ENCODE results near the gene RASGRP2. TPM values are rescaled to one million over a fixed set of nuclear protein-coding genes. Genes with fewer than 3 reads are reported as not detected.

The RASGRP2 gene
- total and polyA plus RNA-seq, 2 donors (not counting 3 experiments of a cell fraction or from before 2014, with no cell fraction given): 1.2 to 2.3 TPM

GRCh38 chr11:64695548-64695947 is 48.4 kb downstream of the RASGRP2 start:
- TF ChIP-seq JUN (IDR thresholded peaks at IDR 0.05; ENCODE audit: borderline replicate concordance, insufficient read depth, insufficient read length, low read depth) (no peak), MAX (IDR thresholded peaks at IDR 0.05; ENCODE audit: insufficient read depth, insufficient read length) (no peak), MYC (IDR thresholded peaks at IDR 0.05; ENCODE audit: low read depth, low read length) (no peak), EZH2 (IDR thresholded peaks at IDR 0.05; ENCODE audit: borderline replicate concordance, low read depth, low read length, severe bottlenecking) (no peak), FOS (IDR thresholded peaks at IDR 0.05; ENCODE audit: borderline replicate concordance, insufficient read depth, low read length) (no peak), POLR2AphosphoS5 (IDR thresholded peaks at IDR 0.05; ENCODE audit: insufficient read depth, low read depth, low read length) (no peak), POLR2A (IDR thresholded peaks at IDR 0.05; ENCODE audit: low read depth, low read length) (no peak), GATA2 (IDR thresholded peaks at IDR 0.05; ENCODE audit: insufficient read depth, insufficient read length, low read depth, low read length) (no peak), CTCF (IDR thresholded peaks at IDR 0.05; ENCODE audit: extremely low read depth in 1 of 2, insufficient read depth in 1 of 2, low read depth in 1 of 2, low read length in 2 of 2) (no peak)
- H3K4me1 ChIP-seq (ENCODE audit: control insufficient read depth, extremely low read depth, insufficient read depth, low read length): no peaks in the 10 kb centered on the region
- H2AFZ ChIP-seq (ENCODE audit: low read depth, low read length): no peak overlapping the region
- FAIRE-seq: no peak
- no peak overlapping the region for H3K9ac ChIP-seq (replicated peaks; ENCODE audit: extremely low read depth, insufficient read depth, low read length)
- intact Hi-C loops (cut with micrococcal nuclease): no loop called here
- dilution Hi-C loops (cut with MboI; ENCODE audit: extremely low pct_ligation_motif_present, low sequenced_read_pairs): no loop called here
- peaks cover 20 to 34% of the 10 kb centered on the region in 2 experiments for H3K27me3 ChIP-seq (ENCODE audit: control insufficient read depth in 2 of 2, insufficient read depth in 2 of 2, low read length in 2 of 2)
- H3K79me2 ChIP-seq (ENCODE audit: control insufficient read depth, insufficient read depth, low read length): no peaks in the 10 kb centered on the region
- BruUV-seq (replicated peaks): no TSS peak
- CTCF ChIA-PET: no interaction called here
- no peaks in the 10 kb centered on the region for H4K20me1 ChIP-seq (replicated peaks; ENCODE audit: control insufficient read depth, extremely low read depth, insufficient read depth, low read length)
- POLR2A ChIA-PET: no interaction called here
- no peak overlapping the region for H3K4me2 ChIP-seq (ENCODE audit: insufficient read depth, low read length)
- H3K27ac ChIP-seq (ENCODE audit: insufficient read depth, low read depth, low read length): no peak overlapping the region
- DNase-seq (ENCODE audit: low read depth, low spot score): no peak
- no peak overlapping the region for H3K4me3 ChIP-seq (replicated peaks in 1 of 3; ENCODE audit: insufficient read depth in 1 of 3, low read depth in 1 of 3, low read length in 3 of 3)
- H3K9me3 ChIP-seq (replicated peaks; ENCODE audit: control insufficient read depth, insufficient read depth, low read length): no peaks in the 10 kb centered on the region
- no peaks in the 10 kb centered on the region for H3K9me1 ChIP-seq (replicated peaks; ENCODE audit: control insufficient read depth, extremely low read depth, insufficient read depth, low read length)
- H3K36me3 ChIP-seq (ENCODE audit: control insufficient read depth in 2 of 2, extremely low read depth in 1 of 2, insufficient read depth in 2 of 2, low read length in 2 of 2): no peaks in the 10 kb centered on the region
